ENCODE data around the gene RBMS1. TPM values are rescaled to one million over a fixed set of nuclear protein-coding genes. Genes with fewer than 3 reads are reported as not detected.

RBMS1 gene
- polyA plus RNA-seq, 1 donor from 2014 or later, result 8.4 TPM

DNA sequence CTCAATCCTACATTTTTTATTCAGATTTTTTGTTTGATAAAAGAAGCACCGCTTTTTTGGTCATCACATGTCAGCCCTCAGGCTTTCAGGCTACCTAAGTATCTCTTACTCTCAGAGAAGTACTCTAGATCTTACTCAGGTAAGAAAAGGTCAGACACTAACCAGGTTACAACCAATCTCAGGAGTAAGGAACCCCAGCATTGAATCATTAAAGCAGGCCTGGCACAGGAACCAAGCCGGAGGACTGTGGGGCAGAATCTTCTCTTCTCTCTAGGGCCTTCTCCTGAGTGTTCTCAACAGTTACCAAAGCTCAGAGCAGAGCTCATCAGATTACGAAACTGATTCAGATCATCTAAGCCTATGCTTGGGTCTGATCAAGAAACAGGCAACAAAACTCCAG, 28.2 kb downstream of the RBMS1 start:
- H4K20me1 ChIP-seq (ENCODE audit: insufficient read depth), result no peaks in the 10 kb centered on the region
- no peak overlapping the region for H3K27ac ChIP-seq (ENCODE audit: low read length)
- peaks cover 13% of the 10 kb centered on the region for H3K27me3 ChIP-seq (ENCODE audit: insufficient read depth, low read depth, low read length)
- H3F3A ChIP-seq (ENCODE audit: insufficient read depth, low read length, poor library complexity, severe bottlenecking), result no peaks in the 10 kb centered on the region
- no peak overlapping the region for H3K9ac ChIP-seq (ENCODE audit: low read length)
- no peak overlapping the region for H3K4me2 ChIP-seq (ENCODE audit: low read length)
- H3K36me3 ChIP-seq (ENCODE audit: insufficient read depth, low read length), result no peaks in the 10 kb centered on the region
- H3K9me3 ChIP-seq (ENCODE audit: low read length), result no peaks in the 10 kb centered on the region
- no peaks in the 10 kb centered on the region for H3K79me2 ChIP-seq (replicated peaks; ENCODE audit: insufficient read depth, low read length)
- H3K4me3 ChIP-seq (ENCODE audit: low read length), result no peak overlapping the region
- no peaks in the 10 kb centered on the region for H3K9me2 ChIP-seq (ENCODE audit: insufficient read depth, low read length)
- no peak for TF ChIP-seq TAF1 (IDR thresholded peaks at IDR 0.05; ENCODE audit: low read depth)
- no peak for TF ChIP-seq SMC3 (conservative IDR thresholded peaks at IDR 0.05; ENCODE audit: poor library complexity)
- no peak for TF ChIP-seq EP300 (conservative IDR thresholded peaks at IDR 0.05; ENCODE audit: poor library complexity, severe bottlenecking)
- no peak for TF ChIP-seq CTCF (IDR thresholded peaks at IDR 0.05; ENCODE audit: poor library complexity, severe bottlenecking)
- no peak for TF ChIP-seq MXI1 (conservative IDR thresholded peaks at IDR 0.05; ENCODE audit: poor library complexity, severe bottlenecking)
- TF ChIP-seq EZH2 (IDR thresholded peaks at IDR 0.05; ENCODE audit: borderline replicate concordance, insufficient read depth, low read length, poor library complexity, severe bottlenecking), result no peak
- TF ChIP-seq POLR2AphosphoS5 (IDR thresholded peaks at IDR 0.05), result no peak
- TF ChIP-seq RAD21 (conservative IDR thresholded peaks at IDR 0.05), result no peak
- no peak for TF ChIP-seq REST (IDR thresholded peaks at IDR 0.05; ENCODE audit: borderline replicate concordance)
- no peak overlapping the region for H2AFZ ChIP-seq (ENCODE audit: low read depth, low read length)

DNA sequence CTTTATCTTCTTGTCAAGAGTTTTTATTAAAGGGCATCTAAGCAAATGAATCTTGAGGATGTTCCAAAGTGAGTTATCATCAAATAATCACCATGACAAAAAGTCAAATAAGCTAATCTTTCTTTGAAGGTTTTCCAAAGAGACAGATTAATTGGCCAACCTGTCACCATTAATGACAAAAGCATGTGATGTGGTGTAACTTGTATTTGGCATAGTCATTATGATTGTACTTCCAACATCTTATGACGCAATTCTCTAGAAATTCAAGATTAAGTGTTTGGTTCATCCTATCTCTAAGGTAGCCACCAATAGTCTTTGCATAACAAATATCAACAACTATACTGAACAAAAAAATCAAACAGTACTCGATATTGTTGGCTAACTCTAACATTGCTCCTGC, 28.6 kb downstream of the RBMS1 start:
- Histone ChIP-seq H3K4me2 (ENCODE audit: low read length) (no peak overlapping the region), H3K27ac (ENCODE audit: low read length) (no peak overlapping the region), H4K20me1 (ENCODE audit: insufficient read depth) (no peaks in the 10 kb centered on the region), H3K36me3 (ENCODE audit: insufficient read depth, low read length) (no peaks in the 10 kb centered on the region), H3K4me3 (ENCODE audit: low read length) (no peak overlapping the region), H3K9me3 (ENCODE audit: low read length) (no peaks in the 10 kb centered on the region), H3K9me2 (ENCODE audit: insufficient read depth, low read length) (no peaks in the 10 kb centered on the region), H3K79me2 (replicated peaks; ENCODE audit: insufficient read depth, low read length) (no peaks in the 10 kb centered on the region), H3K9ac (ENCODE audit: low read length) (no peak overlapping the region), H3F3A (ENCODE audit: insufficient read depth, low read length, poor library complexity, severe bottlenecking) (no peaks in the 10 kb centered on the region), H2AFZ (ENCODE audit: low read depth, low read length) (no peak overlapping the region), H3K27me3 (ENCODE audit: insufficient read depth, low read depth, low read length) (peaks cover 12% of the 10 kb centered on the region)
- TF ChIP-seq POLR2AphosphoS5 (IDR thresholded peaks at IDR 0.05) (peak; percentile 29), EP300 (conservative IDR thresholded peaks at IDR 0.05; ENCODE audit: poor library complexity, severe bottlenecking) (peak; percentile 57), EZH2 (IDR thresholded peaks at IDR 0.05; ENCODE audit: borderline replicate concordance, insufficient read depth, low read length, poor library complexity, severe bottlenecking) (no peak)

GRCh38 chr2:160464017-160464416, 29.6 kb downstream of the RBMS1 start:
- Histone ChIP-seq H3K4me3 (ENCODE audit: low read length) (no peak overlapping the region), H3K9ac (ENCODE audit: low read length) (no peak overlapping the region), H3K9me2 (ENCODE audit: insufficient read depth, low read length) (no peaks in the 10 kb centered on the region), H4K20me1 (ENCODE audit: insufficient read depth) (no peaks in the 10 kb centered on the region), H3K79me2 (replicated peaks; ENCODE audit: insufficient read depth, low read length) (no peaks in the 10 kb centered on the region), H3F3A (ENCODE audit: insufficient read depth, low read length, poor library complexity, severe bottlenecking) (no peaks in the 10 kb centered on the region), H3K4me2 (ENCODE audit: low read length) (no peak overlapping the region), H3K36me3 (ENCODE audit: insufficient read depth, low read length) (no peaks in the 10 kb centered on the region), H3K27me3 (ENCODE audit: insufficient read depth, low read depth, low read length) (peaks cover 12% of the 10 kb centered on the region), H3K9me3 (ENCODE audit: low read length) (no peaks in the 10 kb centered on the region), H2AFZ (ENCODE audit: low read depth, low read length) (no peak overlapping the region), H3K27ac (ENCODE audit: low read length) (no peak overlapping the region)
- TF ChIP-seq MXI1 (conservative IDR thresholded peaks at IDR 0.05; ENCODE audit: poor library complexity, severe bottlenecking) (no peak), EZH2 (IDR thresholded peaks at IDR 0.05; ENCODE audit: borderline replicate concordance, insufficient read depth, low read length, poor library complexity, severe bottlenecking) (no peak), REST (IDR thresholded peaks at IDR 0.05; ENCODE audit: borderline replicate concordance) (no peak), POLR2AphosphoS5 (IDR thresholded peaks at IDR 0.05) (no peak), RAD21 (conservative IDR thresholded peaks at IDR 0.05) (no peak), SMC3 (conservative IDR thresholded peaks at IDR 0.05; ENCODE audit: poor library complexity) (no peak), EP300 (conservative IDR thresholded peaks at IDR 0.05; ENCODE audit: poor library complexity, severe bottlenecking) (no peak), TAF1 (IDR thresholded peaks at IDR 0.05; ENCODE audit: low read depth) (no peak), CTCF (IDR thresholded peaks at IDR 0.05; ENCODE audit: poor library complexity, severe bottlenecking) (no peak)

All from neural cell (in vitro differentiated cells).